Activated B cell treated with CpG ODN at 0.5 μM for 24 hours (primary cell): ENCODE data around the gene COG5. TPM values are rescaled to one million over a fixed set of nuclear protein-coding genes. Genes with fewer than 3 reads are reported as not detected.

Source experiments
- ATAC-seq: fragments of 200-7000 bp; cut with Tn5 transposase; one replicate; pipeline ENCODE4 v1.10.0; 2021; ENCODE audit warnings: low read depth, mild to moderate bottlenecking, moderate library complexity
- CTCF ChIA-PET: fragments of 350-600 bp; sonication (Branson Sonifier 250); formaldehyde crosslinking; loops from one replicate; lab custom pipeline; 2021; ENCODE audit warnings: antibody characterized with exemption; lab: Charles Lee
- POLR2A ChIA-PET: fragments of 350-600 bp; sonication (Branson Sonifier 250); formaldehyde crosslinking; loops from one replicate; lab custom pipeline; 2021; ENCODE audit warnings: antibody characterized with exemption; lab: Charles Lee
- DNase-seq: peaks from one replicate; pipeline ENCODE4 v3.0.0; 2022
- H3K27ac Mint-ChIP-seq: one replicate; pipeline ENCODE4 v1.8.0; 2020; ENCODE audit warnings: mixed read lengths
- H3K27me3 Mint-ChIP-seq: one replicate; pipeline ENCODE4 v1.8.0; 2021; ENCODE audit warnings: mixed read lengths
- H3K36me3 Mint-ChIP-seq: one replicate; pipeline ENCODE4 v1.8.0; 2021; ENCODE audit warnings: low read depth, mixed read lengths
- H3K4me1 Mint-ChIP-seq: one replicate; pipeline ENCODE4 v1.8.0; 2021; ENCODE audit warnings: mixed read lengths
- H3K4me3 Mint-ChIP-seq: one replicate; pipeline ENCODE4 v1.8.0; 2020; ENCODE audit warnings: mild to moderate bottlenecking, mixed read lengths
- H3K9me3 Mint-ChIP-seq: one replicate; pipeline ENCODE4 v1.8.0; 2020; ENCODE audit warnings: mixed read lengths
- intact Hi-C: fragments of 100-400 bp; cut with micrococcal nuclease; formaldehyde crosslinking; loops from one replicate; pipeline ENCODE4 v1.15.1; 2024
- total RNA-seq: library from RNA; stranded (reverse); gene quantifications from 2 replicates; pipeline ENCODE4 v1.2.3, GENCODE V29; 2022
- TF ChIP-seq, protein P1 (sequence below): fragments of 200-600 bp; IDR thresholded peaks from one replicate; pipeline ENCODE4 v1.8.0; 2022; ENCODE audit warnings: antibody characterized with exemption, mild to moderate bottlenecking

COG5 gene
- total RNA-seq, 1 donor from 2014 or later = 47.0 TPM

DNA sequence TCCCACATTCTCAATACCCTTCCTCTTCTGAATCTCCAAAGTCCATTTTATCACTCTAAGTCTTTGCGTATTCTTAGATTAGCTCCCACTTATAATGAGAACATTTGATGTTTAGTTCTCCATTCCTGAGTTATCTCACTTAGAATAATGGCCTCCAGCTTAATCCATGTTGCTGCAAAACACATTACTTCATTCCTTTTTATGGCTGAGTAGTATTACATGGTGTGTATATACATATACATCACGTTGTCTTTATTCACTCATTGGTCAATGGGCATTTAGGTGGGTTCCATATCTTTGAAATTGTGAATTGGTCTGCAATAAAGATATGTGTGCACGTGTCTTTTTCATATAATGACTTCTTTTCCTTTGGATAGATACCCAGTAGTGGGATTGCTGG lies 61.6 kb downstream of the COG5 start:
- POLR2A ChIA-PET = no interaction called here
- no peak overlapping the region for H3K27ac Mint-ChIP-seq
- H3K4me1 Mint-ChIP-seq = no peaks in the 10 kb centered on the region
- H3K27me3 Mint-ChIP-seq = no peaks in the 10 kb centered on the region
- no peak for ATAC-seq
- intact Hi-C loops = no loop called here
- TF ChIP-seq, protein P1, sequence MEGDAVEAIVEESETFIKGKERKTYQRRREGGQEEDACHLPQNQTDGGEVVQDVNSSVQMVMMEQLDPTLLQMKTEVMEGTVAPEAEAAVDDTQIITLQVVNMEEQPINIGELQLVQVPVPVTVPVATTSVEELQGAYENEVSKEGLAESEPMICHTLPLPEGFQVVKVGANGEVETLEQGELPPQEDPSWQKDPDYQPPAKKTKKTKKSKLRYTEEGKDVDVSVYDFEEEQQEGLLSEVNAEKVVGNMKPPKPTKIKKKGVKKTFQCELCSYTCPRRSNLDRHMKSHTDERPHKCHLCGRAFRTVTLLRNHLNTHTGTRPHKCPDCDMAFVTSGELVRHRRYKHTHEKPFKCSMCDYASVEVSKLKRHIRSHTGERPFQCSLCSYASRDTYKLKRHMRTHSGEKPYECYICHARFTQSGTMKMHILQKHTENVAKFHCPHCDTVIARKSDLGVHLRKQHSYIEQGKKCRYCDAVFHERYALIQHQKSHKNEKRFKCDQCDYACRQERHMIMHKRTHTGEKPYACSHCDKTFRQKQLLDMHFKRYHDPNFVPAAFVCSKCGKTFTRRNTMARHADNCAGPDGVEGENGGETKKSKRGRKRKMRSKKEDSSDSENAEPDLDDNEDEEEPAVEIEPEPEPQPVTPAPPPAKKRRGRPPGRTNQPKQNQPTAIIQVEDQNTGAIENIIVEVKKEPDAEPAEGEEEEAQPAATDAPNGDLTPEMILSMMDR = no peak
- CTCF ChIA-PET = no interaction called here
- H3K36me3 Mint-ChIP-seq = peaks cover 11% of the 10 kb centered on the region
- no peak for DNase-seq
- no peak overlapping the region for H3K4me3 Mint-ChIP-seq
- no peaks in the 10 kb centered on the region for H3K9me3 Mint-ChIP-seq

DNA sequence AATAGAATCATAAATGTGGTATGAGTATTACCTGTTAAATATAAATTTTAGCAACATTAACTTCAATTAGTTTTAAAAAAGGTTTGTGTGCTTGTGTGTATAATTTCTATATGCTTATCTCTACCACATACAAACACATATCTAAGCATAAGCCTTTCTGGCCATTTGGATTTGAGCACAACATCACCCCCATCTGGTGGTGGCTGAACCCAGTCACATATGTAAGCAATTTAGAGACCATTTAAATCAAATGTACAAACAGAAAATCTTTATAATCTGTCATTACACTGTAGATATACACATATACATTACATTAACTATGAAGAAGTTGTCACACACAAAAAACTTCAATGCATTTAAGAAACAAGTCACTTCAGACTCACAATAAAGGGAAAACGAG lies 62.1 kb downstream of the COG5 start:
- DNase-seq (no peak), ATAC-seq (no peak)
- no peak overlapping the region for H3K27ac Mint-ChIP-seq
- intact Hi-C loops = loop anchor here (1.0 kb wide), 1 partner anchor 354 kb away; no protein-coding TSS in a partner anchor
- peaks cover 11% of the 10 kb centered on the region for H3K36me3 Mint-ChIP-seq
- no peaks in the 10 kb centered on the region for H3K27me3 Mint-ChIP-seq
- CTCF ChIA-PET = no interaction called here
- no peak overlapping the region for H3K4me3 Mint-ChIP-seq
- no peaks in the 10 kb centered on the region for H3K4me1 Mint-ChIP-seq
- TF ChIP-seq, protein P1 = no peak
- POLR2A ChIA-PET = no interaction called here
- no peaks in the 10 kb centered on the region for H3K9me3 Mint-ChIP-seq

DNA sequence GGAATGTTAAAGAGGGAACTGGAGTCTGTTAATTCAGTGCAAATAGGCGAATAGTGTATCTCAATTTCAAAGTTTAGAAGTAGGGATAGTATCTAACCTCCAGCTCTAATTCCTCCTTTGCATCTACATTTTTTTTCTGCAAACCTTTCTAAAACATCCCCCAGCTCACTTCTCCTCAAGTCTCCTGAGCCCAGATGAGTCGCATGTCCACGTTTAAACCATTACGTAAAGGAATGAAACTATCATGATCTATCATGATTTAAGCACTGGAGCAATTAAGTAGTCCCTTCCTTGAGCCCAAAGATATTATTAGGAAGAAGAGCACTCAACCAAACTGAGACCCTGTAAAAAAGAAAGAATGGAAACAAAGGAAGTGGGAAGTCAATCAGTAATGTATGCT lies 64.0 kb downstream of the COG5 start:
- POLR2A ChIA-PET = no interaction called here
- ATAC-seq (no peak), DNase-seq (no peak)
- TF ChIP-seq, protein P1 = no peak
- Mint-ChIP-seq H3K9me3 (no peaks in the 10 kb centered on the region), H3K27ac (no peak overlapping the region), H3K27me3 (no peaks in the 10 kb centered on the region), H3K4me3 (no peak overlapping the region), H3K36me3 (peaks cover 3% of the 10 kb centered on the region), H3K4me1 (no peaks in the 10 kb centered on the region)
- intact Hi-C loops = loop anchor here (5.0 kb wide), 1 partner anchor 257 kb away; no protein-coding TSS in a partner anchor
- CTCF ChIA-PET = no interaction called here

DNA sequence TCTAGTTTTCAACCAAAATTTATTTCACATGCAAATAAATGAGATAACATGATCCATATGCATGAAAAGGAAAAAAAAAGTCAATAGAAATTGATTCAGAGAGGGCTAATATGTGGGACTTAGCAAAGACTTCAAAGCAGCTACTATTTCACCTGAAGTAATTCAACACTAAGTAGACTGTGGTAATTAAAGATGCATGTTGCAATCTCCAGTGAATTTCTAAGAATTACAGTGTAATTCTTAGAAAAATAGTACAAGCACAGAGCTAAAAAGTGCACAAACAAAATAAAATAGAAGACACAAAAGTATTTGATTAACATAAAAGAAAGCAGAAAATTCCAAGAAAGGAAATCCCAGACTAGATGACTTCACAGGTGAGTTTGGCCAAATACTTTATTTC lies 68.2 kb downstream of the COG5 start:
- ATAC-seq = no peak
- H3K4me3 Mint-ChIP-seq = no peak overlapping the region
- TF ChIP-seq, protein P1 = no peak
- no peak for DNase-seq
- H3K27ac Mint-ChIP-seq = no peak overlapping the region
- ChIA-PET POLR2A (no interaction called here), CTCF (no interaction called here)
- no peaks in the 10 kb centered on the region for H3K27me3 Mint-ChIP-seq
- intact Hi-C loops = loop anchor here (5.0 kb wide), 1 partner anchor 253 kb away; no protein-coding TSS in a partner anchor
- peaks cover 2% of the 10 kb centered on the region for H3K36me3 Mint-ChIP-seq
- H3K9me3 Mint-ChIP-seq = no peaks in the 10 kb centered on the region
- H3K4me1 Mint-ChIP-seq = no peaks in the 10 kb centered on the region

DNA sequence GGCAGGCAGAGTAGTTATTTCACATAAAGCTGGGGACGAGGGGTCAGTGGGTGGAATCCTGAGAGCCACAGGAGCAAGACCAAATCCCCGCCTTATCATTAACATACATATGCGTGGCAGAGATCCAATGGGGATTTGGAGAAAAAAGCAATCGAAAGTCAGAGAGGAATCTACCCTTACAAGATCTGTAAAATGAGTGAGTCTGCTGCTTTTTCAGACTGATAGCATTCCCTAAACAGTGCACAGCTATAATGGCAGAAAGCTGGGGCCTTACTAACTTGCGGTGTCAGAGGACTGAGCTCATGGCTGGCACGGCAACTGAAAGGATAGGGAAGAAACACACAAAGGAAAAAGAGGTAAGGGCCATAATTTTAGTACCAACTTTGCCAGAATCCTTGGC lies 68.8 kb downstream of the COG5 start:
- no peak overlapping the region for H3K4me3 Mint-ChIP-seq
- ATAC-seq (no peak), DNase-seq (no peak)
- H3K4me1 Mint-ChIP-seq = no peaks in the 10 kb centered on the region
- no peaks in the 10 kb centered on the region for H3K9me3 Mint-ChIP-seq
- ChIA-PET CTCF (no interaction called here), POLR2A (no interaction called here)
- intact Hi-C loops = loop anchor here (5.0 kb wide), 1 partner anchor 253 kb away; no protein-coding TSS in a partner anchor
- no peaks in the 10 kb centered on the region for H3K27me3 Mint-ChIP-seq
- no peak overlapping the region for H3K27ac Mint-ChIP-seq
- TF ChIP-seq, protein P1 = no peak
- H3K36me3 Mint-ChIP-seq = peaks cover 2% of the 10 kb centered on the region
